C4-2B (cell line): ENCODE data around the gene PHC3.

ENCODE experiments used
- CTCF ChIP-seq: fragments of 450-650 bp; conservative IDR thresholded peaks from 2 replicates; pipeline ENCODE4 v1.5.1; 2017; ENCODE audit warnings: mild to moderate bottlenecking
- ZFX ChIP-seq: fragments of 450-650 bp; IDR thresholded peaks from 2 replicates; pipeline ENCODE4 v1.6.1; 2017

DNA sequence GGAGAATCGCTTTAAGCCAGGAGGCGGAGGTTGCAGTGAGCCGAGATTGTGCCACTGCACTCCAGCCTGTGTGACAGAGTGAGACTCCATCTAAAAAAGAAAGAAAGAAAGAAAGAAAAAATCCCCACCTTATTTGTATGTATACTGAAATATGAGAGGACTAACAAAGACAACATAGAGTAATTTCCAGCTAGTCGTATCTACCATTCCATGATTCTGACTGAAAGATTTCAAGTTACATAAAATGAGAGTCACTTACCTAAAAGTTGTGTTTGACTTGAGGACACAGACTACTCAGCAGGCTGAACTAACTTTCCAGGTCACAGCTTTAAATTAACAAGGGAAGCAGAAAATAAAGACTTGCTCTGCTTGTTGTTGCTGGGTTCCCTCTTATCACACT, 21.9 kb upstream of the PHC3 start:
- TF ChIP-seq CTCF (no peak), ZFX (no peak)
